HPDE6-E6E7 (cell line): ENCODE results near the gene UBTF.
"Not testable (repeated sequence)": the region's sequence is repeated elsewhere in the genome, so short reads cannot be mapped to it uniquely, and the experiment has no call there.

Source experiments
- DNase-seq: peaks from one replicate; pipeline ENCODE4 v3.0.0; 2011; ENCODE audit warnings: missing footprints; ENCODE audit errors: extremely low spot score

UBTF gene

DNA sequence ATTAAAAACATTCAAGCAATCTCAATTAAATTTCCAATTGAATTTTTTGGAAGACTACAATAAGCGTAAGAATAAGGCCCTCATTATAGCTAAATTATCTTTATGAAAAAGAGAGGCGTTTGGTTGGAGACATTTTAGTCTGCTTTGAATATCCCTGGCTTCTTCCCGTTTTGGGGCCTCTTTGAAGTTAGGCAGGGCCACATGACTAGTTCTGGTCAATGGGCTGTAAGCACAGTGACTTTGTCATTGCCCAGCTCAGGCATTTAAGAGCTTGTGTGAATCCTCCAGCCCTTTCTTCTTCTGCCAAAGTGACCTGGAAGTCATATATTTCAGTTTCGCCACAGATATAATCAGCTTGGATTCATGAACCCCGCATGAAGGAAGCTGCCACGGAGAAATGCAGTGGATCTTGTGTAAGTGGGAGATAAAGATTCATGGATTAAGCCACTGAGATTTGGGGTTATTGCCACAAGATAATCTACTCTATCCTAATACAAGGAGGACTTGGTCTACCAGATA lies 21.7 kb upstream of the UBTF start:
- DNase-seq = no peak

DNA sequence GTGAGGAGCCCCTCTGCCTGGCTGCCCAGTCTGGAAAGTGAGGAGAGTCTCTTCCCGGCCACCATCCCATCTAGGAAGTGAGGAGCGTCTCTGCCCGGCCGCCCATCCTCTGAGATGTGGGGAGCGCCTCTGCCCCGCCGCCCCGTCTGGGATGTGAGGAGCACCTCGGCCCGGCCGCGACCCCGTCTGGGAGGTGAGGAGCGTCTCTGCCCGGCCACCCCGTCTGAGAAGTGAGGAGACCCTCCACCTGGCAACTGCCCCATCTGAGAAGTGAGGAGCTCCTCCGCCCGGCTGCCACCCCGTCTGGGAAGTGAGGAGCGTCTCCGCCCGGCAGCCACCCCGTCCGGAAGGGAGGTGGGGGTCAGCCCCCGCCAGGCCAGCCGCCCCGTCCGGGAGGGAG lies 18.4 kb upstream of the UBTF start:
- not testable (repeated sequence) for DNase-seq

DNA sequence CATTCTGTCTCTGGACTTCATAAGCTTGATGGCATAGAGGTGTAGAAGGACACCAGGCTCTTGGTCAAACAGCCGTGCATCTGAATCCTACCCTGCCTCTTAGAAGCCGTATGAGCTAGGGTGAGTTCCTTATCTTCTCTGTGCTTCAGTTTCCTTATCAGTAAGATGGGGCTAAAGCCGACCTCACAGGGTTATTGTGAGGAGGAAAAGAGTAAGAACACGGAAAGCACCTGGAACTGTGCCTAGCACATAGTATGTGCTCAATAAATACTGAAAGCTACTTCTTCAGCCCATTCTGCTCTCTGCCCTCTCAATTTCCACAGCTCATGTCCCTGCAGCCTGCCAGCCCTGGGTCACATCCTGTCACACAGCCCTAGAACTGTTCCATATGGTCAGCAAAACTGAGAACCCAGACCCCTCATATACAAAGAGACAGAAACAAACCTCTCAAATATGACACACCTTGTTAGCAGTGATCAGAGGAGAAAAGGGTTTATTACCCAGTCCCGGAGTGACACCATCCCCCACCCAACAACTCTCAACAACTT lies 17.0 kb upstream of the UBTF start:
- no peak for DNase-seq

DNA sequence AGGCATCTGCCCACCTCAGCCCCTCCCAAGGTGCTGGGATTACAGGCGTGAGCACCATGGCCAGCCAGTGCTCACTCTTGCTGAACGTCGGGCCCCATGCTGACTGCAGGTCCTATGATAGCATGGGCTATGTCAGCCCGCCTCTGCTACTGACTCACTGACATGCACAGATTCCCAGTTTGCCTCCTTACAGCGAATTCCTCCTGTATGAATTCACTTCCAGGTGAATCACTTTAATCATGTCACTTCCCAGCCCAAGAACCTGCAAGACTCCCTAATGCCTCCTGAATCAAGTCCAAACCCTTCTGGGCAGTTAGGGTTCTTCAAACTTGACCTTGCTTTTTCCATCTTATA lies 16.1 kb upstream of the UBTF start:
- DNase-seq = peak; percentile 94

DNA sequence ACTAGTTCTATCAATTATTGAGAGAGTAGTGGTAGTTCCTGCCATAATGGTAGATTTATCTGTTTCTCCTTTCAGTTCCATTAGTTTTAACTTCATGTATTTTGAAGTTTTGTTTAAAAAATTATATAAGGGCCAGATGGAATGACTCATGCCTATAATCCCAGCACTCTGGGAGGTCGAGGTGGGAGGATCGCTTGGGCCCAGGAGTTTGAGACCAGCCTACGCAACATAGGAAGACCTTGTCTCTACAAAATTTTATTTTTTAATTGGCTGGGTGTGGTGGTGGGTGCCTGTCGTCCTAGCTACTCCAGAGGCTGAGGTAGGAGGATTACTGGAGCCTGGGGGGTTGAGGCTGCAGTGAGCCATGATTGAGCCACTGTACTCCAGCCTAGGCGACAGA lies 14.1 kb upstream of the UBTF start:
- DNase-seq = no peak

DNA sequence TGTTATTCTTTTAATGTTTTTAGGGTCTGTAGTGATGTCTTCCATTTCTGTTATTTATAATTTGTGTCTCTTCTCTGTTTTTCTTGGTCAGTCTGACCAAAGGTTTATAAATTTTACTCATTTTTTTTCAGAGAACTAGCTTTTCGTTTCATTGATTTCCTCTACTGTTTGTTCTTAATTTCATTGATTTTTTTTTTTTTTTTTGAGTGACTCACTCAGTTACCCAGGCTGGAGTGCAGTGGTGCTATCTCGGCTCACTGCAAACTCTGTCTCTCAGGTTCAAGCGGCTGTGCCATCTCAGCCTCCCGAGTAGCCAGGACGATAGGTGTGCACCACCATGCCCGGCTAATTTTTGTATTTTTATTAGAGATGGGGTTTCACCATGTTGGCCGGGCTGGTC lies 12.6 kb upstream of the UBTF start:
- no peak for DNase-seq

DNA sequence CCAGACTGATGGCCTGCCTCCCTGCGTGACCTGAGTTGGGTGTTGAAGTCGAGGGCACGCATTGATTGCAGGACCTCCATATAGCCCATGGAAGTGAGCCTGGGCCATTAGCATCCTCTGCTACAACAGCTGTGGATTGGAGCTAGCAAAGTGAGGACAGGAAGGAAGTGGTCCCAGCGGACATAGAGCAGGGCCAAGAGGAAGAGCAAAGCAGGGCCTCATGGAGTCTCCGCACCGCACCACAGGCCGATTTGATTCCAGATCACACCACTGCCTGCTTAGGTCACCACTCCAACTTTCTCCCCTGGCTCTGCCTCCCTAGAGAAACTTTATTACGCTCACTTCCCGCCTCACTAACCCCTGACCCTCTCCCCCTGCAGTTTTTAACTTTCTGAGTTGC lies 10.7 kb upstream of the UBTF start:
- no peak for DNase-seq

DNA sequence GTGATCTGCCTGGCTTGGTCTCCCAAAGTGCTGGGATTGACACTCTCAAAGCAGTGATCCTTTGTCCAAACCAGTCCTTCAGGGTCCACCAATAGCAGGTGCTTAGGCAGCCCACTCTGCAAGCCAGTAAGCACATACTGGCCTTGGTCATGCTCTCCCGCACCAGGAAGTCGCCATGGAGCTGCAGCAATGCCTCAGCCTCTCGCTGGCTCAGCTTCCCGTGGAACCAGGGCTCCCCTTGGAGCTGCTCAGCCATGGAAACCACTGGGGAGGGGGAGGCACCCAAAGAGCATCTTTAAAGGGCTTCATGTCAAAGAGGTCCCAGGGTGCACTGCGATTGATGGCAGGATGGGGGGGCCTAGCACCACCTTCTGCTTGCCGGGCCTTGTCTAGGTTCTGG lies 9.6 kb upstream of the UBTF start:
- DNase-seq = no peak

DNA sequence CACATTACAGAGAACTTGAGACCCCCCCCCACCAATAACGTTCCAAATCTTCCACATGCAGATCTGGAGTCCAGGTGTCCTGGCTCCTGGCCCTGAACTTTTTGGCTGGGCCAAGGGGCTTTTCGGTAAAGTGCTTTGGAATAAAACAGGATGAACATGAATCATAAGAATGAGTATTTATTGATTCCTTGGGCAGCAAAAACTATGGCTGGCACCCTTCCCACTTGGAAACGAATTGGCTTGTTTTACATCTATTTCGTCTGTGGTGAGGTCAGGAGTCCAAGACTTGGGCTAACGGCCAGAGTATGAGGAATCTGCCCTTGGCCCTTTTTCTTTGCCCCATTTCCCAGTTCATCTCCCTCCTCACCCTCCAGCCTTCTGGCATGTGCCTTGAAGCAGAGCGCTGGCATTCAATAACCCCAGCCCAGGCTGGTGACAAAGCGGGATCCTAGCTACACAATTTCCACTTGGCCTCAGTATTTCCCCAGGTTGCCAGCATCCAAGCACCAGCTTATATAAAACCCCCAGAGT lies 4.1 kb upstream of the UBTF start:
- DNase-seq = no peak

DNA sequence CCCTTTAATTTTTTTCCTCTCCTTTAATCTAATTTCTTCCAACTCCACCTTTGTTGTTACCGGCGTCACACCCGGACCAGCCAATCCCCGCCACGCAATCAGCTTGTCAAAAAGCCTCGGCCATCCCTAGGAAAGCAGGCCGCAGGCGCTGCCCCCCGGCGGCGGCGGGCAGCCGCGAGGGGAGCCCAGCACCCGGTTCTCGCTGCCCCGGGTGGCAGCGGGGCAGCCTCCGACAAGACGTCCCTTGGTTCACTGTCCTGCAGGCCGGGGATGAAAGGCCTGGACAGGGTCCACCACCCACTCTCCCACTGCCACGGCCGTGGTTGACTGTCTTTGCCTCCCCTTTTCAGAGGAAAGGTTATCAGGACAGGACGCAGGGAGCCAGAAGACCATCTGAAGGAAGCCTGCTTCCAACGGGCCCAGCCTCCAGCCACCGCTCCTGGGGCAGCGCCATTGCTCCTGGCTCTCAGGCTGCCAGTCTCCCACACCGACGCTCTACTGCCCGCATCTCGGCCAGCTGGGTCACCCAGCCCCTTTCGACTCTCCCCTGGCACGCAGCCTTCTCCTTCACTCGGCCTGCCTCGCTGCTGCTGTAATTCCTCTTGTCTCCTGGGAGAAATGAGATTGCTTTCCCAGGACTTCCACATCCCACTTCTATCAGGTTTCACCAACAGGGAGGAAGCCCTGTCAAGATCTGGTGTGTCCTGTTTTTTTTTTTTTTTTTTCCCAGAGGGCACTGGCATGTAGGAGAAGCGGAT lies 2.8 kb upstream of the UBTF start:
- peak; percentile 63 for DNase-seq

DNA sequence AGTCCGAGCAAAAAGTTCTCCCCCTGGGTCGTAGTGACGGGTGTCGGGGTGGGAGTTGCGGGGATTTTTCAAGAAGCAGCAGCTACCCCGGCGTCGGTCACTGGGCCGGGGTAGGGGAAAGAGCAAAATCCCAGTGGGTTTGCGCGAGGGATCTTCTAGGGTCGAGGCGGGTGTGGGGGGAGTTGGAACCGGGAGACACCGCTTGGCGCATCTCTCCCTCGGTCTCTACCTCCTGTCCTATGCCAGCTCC lies 2.3 kb upstream of the UBTF start:
- DNase-seq = no peak

DNA sequence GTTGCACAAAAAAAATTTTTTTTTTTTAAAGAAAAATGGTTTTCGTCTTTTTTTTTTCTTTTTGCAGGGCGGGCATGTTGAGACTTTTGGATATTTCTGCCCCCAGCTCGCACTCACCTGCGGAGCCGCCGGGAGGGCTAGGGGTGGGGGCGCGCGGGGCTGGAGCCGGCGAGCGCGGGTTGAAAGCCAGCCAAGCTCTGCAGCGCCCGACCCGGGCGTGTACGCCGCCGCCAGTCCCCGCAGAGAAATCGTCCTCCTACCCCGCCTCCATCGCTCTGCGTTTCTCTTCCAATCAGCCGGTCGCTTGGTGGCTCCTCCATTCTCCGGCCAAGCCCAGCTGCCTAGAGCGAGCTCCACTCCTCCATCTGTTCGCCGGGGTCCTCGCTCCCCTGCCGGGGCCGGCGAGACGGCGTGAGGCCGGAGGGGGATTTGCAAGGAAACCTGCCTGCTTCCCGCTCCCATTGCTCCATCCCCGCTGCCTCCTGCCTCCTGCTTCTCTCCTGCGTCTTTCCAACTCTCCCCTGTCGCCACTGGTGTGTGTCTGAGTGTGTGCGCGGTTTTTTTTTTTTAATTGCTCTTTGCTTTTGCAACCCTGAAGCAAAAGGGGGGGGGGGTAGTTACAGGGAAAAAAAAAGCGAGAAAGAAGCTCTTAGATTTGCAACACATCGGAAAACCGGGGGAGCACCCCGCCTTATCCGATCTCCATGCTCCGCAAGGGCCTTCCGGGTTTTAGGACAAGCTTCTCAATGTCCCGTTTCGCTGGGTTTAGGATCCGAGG lies 1.8 kb upstream of the UBTF start:
- peak; percentile 60 for DNase-seq

DNA sequence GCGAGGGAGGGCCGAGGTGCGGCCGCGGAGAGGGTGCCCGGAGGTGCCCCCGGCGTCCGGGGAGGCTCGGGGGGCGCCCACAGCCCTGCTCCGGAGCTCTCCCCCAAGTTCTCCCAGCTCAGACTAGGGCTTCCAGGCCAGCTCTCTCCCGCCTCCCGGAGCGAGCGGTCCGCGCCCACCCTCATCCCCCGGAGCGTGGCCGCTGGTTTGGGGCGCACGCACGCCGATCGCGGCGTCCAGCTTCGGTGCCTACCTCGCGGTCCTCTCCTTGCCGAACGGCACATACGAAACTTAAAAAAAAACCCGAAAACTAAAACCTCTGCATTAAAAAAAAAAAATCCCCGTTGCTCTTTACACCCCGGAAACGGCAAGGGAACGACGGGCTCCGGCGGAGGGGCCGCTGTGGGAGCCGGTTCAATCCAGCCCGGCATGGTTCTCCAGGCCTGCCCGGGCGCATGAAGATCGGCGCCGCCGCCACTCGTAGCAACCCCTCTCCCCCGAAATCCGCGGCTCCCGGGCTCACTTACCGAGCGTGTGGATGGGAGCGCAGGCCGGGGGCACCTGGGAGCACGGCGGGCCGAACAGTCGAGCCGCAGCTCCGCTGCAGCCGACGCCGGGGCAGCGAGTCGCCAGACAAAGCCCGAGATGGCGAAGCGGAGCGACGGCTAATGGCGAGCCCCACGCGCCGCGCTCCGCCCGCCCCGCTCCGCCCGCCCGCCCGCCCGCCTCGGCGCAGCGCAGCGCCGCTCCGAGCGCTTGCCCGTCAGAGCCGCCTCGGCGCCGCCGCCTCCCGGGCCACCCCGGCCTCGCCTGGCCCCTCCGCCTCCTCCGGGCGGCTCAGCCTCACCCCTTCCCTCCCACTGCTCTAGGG lies 973 bp upstream of the UBTF start:
- no peak for DNase-seq

DNA sequence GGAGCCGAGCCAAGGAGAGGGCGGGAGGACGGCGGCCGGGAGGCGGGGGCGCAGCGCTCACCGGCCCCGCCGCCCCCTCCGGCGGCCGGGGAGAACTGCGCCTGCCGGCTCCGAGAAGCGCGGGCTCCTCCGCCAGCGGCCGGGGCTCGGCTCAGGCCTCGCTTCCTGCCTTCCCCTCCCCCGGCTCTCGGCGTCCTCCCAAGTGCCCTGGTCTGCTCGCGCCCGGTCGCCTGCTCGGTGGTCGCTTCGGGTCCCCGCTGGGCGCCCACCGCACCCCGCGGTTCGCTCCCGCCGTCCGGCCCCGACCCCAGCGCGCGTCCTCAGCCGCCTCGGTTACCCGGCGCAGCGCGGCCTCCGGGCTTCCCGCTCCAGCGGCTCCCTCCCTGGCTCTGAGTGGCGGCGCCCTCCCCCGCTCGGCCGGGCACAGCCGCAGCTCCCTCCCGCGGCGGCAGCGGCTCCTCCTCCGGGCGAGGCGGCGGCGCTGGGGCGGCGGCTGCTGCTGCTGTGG lies 313 bp downstream of the UBTF start:
- DNase-seq = peak; percentile 79

DNA sequence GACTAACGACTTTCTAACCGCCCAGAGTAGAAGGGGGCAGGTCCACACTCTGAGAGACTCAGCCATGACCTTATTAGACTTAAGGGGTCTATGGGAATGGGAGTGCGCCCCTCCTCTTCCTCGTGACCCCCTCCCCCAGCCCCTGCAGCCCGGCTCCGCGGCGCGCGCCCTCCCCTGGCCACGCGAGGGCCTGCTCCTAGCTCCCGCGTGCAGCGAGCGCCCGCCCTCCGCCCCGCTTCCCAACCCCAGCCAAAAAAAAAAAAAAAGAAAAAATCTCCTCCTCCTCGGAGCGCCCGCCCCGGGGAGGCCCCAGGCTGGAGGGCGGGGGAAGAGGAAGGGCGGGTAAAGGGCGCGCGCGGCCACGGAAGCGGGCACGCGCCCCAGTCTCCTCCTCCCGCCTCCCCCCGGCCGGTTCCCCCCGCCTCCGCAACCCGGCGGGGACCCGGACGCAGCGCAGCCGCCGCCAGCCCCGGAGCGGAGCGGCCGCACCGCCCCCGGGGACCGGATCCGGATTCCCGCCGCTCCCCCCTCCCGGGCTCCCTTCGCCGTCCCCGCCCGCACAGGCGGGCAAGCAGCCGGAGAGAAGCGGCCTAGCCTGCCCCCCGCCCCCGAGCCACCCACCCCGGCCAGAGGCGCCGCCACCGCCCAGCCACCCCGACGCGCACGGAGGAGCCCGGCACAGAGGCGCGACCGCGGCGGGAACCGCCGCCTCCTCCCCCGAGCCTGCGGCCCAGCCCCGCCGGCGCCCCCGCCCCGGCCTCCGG lies 949 bp downstream of the UBTF start:
- DNase-seq = peak; percentile 63

DNA sequence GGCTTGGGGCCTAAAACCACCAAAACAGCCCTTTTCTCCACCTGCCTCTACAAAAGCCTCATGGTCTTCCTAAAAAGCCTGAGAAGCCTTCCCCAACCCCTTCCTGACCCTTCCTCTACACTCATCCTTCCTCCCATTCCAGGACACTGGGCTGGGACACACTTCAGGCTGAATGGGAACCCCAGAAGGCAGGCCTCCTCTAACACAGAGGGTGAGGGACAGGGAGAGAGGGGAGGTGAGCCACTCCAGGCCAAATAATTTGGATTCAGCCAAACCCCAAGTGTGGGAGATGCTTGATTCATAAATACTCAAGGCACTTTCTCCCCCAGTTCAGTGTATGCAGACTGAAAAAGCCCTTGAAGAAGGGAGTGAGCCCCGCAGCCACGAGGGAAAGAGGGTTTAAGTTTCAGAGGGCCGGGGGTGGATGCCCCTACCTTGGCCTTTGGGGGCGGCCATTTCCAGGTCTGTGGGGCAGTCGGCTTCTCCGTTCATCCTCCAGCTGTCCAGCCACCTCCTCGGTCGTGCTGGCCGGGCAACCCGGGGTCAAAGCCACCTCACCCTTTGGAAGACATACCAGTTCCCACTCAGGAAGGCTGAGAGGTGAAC lies 1.6 kb downstream of the UBTF start:
- no peak for DNase-seq

DNA sequence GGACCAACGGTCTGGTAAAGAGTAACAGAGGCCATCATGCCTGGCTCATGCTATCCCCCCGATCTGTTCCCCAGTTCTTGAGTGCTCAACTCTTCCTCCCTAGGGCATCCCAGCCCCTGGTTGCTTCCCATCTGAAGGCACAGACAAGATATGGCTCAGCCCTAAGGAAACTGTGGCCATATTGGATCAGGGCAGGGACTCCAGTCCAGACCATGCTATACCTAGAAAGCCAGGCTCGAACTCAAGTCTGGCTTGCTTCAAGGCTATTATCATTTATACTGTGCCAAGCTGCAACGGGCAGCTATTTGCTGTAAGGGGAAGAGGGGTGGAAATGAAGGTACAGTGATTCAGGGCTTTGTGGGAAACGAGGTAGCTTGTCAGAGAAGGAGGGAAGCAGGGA lies 2.8 kb downstream of the UBTF start:
- no peak for DNase-seq

DNA sequence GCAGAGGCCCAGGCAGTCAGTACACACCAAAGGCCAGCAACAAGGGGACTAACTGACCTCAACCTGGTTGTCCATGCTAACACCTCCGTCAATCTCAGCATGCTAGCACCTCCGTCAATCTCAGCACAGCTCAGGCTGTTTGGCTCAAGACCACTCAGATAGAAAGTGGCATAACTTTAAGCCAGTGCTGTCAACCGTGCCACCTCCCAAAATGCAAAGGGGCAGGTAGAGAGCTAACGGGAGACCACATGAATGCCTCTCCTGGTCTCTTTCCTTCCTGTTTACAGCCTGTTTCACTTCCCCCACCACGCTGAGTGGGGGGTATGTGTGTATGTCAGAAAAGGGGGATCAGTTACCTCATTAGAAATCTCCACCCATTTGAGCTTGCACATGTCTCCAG lies 3.3 kb downstream of the UBTF start:
- DNase-seq = no peak

DNA sequence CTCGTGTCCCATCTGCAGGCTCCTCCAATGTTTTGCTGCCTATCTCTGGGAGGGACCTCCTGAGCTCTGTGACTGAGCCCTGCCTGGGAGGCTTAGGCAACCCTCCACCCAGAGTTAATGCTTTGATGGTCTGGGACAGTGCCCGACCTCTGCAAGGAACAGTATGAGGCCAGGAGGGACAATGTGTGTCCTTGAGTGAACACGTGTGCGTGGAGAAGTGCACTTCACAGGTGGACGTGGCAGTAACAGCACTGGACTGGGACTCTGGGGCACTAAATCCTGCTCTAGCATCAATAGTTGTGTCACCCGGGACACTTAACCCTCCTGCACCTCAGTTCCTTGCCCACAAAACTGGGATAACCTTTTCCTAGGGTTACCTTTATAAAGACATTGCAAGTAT lies 4.6 kb downstream of the UBTF start:
- DNase-seq = no peak

DNA sequence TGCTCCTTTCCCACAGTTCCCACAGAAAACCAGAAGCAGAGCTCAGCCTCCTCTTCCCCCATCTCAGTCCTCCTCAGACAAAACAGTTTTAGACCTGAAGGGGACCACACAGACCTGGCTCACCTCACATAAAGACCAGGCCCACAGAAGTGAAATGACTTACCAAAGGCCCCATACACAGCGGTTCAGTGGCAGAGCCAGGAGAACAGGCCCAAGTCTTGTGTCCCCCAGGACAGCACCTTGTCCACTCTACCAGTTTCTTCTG lies 5.3 kb downstream of the UBTF start:
- DNase-seq = no peak
